ENCODE results near the gene TBC1D14.

- TF ChIP-seq CTCF (IDR thresholded peaks at IDR 0.05) = peak; percentile 96 to 99 (median 99)
- no peak for TF ChIP-seq POLR2A (IDR thresholded peaks at IDR 0.05)
These were observed 161.3 kb downstream of the TBC1D14 start for GRCh38 chr4:7070729-7071511.

Data from heart left ventricle (tissue), 13 donors.